Measurements from ENCODE around the gene CDC14A.
"Not testable (repeated sequence)": the region's sequence is repeated elsewhere in the genome, so short reads cannot be mapped to it uniquely, and the experiment has no call there.

CDC14A gene

DNA sequence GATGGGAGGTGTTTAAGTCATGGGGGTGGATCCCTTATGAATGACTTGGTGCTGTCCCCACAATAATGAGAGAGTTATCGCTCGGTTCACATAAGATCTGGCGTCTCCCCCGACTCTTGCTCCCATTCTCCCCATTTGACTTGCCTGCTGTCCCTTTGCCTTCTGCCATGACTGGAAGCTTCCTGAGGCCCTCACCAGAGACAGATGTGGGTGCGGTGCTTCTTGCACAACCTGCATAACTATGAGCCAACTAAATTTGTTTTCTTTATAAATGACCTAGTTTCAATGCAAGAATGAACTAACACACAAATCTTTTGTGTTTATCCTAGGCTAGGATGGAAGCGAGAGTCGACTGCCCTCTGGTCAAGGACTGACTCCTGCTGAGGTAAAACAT, 31.2 kb upstream of the CDC14A start:
- Histone ChIP-seq H3K4me1 (ENCODE audit: control insufficient read depth, insufficient read depth, low read length) (no peaks in the 10 kb centered on the region), H3K9me3 (ENCODE audit: control insufficient read depth, insufficient read depth, low read length) (no peaks in the 10 kb centered on the region)

DNA sequence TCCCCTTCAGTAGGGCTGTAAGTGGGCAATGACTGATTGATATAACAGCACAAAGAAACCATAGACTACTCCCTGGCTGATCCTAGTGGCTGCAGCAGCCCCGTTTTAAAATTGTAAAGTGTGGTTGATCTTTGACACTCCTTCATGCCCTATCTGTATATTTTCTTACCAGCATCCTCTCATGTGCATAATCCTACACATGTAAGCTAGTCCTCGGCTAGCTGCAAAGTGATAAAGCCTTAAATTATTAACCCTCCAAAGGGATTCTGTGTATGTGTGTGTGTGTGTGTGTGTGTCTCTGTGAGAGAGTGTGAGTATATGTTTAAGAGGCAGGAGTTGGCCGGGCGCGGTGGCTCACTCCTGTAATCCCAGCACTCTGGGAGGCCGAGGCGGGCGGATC, 30.8 kb upstream of the CDC14A start:
- Histone ChIP-seq H3K4me1 (ENCODE audit: control insufficient read depth, insufficient read depth, low read length) (no peaks in the 10 kb centered on the region), H3K9me3 (ENCODE audit: control insufficient read depth, insufficient read depth, low read length) (no peaks in the 10 kb centered on the region), H3K36me3 (ENCODE audit: control insufficient read depth, insufficient read depth, low read length) (no peaks in the 10 kb centered on the region), H3K4me3 (ENCODE audit: low read depth, low read length) (no peak overlapping the region), H3K27me3 (ENCODE audit: control insufficient read depth, insufficient read depth, low read length) (no peaks in the 10 kb centered on the region), H3K9ac (ENCODE audit: low read depth, low read length) (no peak overlapping the region)

More for the DNA sequence above, 31.2 kb upstream of the CDC14A start:
- no peaks in the 10 kb centered on the region for H3K27me3 ChIP-seq (ENCODE audit: control insufficient read depth, insufficient read depth, low read length)
- H3K4me3 ChIP-seq (ENCODE audit: low read depth, low read length): no peak overlapping the region
- H3K9ac ChIP-seq (ENCODE audit: low read depth, low read length): no peak overlapping the region
- H3K36me3 ChIP-seq (ENCODE audit: control insufficient read depth, insufficient read depth, low read length): no peaks in the 10 kb centered on the region

DNA sequence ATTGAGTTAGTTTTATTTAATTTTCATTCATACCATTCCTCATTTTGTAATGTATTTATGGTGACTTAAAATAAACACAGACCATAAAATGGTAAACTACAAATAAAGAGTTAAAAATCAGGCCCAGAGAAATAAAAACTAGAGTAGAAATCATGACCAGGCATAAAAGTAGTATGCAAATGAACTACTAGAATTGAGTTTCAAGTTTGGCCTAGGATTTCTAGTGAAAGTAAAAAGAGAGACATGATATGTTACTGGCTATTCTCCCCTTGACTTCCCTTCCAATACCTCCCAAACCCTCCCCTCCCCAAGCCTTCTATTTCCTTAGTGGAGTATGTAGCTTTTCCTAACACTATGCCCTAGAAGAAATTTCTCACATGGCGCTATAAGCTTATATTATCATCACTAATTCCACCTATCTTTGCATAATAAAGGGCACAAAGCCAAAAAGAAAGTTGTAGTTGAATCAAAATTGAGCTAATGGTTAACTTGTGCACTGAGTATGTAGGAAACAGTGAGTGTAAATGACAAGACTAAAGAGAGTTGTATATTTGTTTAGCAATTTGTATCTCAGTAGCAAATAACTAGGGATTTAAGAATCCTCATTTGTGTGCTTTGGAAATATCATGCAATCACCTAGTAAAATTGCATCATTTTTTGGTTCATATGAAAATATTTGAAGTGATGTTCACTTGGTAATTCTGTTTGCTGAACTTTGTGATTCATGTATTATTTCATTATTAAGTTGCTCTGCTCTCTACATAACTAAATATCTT, 29.7 kb upstream of the CDC14A start:
- no peaks in the 10 kb centered on the region for H3K9me3 ChIP-seq (ENCODE audit: control insufficient read depth, insufficient read depth, low read length)
- H3K36me3 ChIP-seq (ENCODE audit: control insufficient read depth, insufficient read depth, low read length): no peaks in the 10 kb centered on the region
- no peaks in the 10 kb centered on the region for H3K4me1 ChIP-seq (ENCODE audit: control insufficient read depth, insufficient read depth, low read length)
- H3K27me3 ChIP-seq (ENCODE audit: control insufficient read depth, insufficient read depth, low read length): no peaks in the 10 kb centered on the region
- no peak overlapping the region for H3K4me3 ChIP-seq (ENCODE audit: low read depth, low read length)
- H3K9ac ChIP-seq (ENCODE audit: low read depth, low read length): no peak overlapping the region

DNA sequence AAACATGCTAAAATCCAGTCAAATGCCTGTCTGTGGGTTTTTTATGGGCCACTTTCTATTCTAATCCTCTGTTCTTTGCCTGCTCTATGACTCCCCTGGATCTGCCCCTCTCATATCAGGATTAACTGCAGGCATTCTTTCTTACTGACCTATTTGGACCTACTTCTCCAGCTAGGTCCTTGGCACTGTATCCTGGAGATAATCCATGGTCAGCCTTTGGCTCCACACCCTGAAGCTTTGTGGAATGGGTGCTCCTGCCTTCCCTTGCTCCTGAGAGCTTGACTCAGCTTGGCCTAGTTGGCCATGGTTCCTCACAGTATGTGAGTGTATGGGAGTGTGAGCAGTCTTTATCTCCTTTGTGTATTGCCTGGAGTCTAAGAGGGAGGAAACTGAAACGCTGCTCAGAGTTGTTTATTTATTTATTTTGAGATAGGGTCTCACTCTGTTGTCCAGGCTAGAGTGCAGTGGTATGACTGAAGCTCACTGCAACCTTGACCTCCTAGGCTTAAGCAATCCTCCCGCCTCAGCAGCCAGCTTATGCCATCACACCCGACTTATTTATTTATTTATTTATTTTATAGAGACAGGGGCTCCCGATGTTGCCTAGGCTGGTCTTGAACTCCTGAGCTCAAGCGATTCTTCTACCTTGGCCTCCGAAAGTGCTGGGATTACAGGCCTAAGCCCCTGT, 28.7 kb upstream of the CDC14A start:
- no peaks in the 10 kb centered on the region for H3K4me1 ChIP-seq (ENCODE audit: control insufficient read depth, insufficient read depth, low read length)
- H3K36me3 ChIP-seq (ENCODE audit: control insufficient read depth, insufficient read depth, low read length): no peaks in the 10 kb centered on the region
- H3K9ac ChIP-seq (ENCODE audit: low read depth, low read length): no peak overlapping the region
- H3K4me3 ChIP-seq (ENCODE audit: low read depth, low read length): no peak overlapping the region
- H3K9me3 ChIP-seq (ENCODE audit: control insufficient read depth, insufficient read depth, low read length): no peaks in the 10 kb centered on the region
- H3K27me3 ChIP-seq (ENCODE audit: control insufficient read depth, insufficient read depth, low read length): no peaks in the 10 kb centered on the region

- no peak overlapping the region for H3K4me3 ChIP-seq (ENCODE audit: low read depth, low read length)
- H3K36me3 ChIP-seq (ENCODE audit: control insufficient read depth, insufficient read depth, low read length): no peaks in the 10 kb centered on the region
- H3K9me3 ChIP-seq (ENCODE audit: control insufficient read depth, insufficient read depth, low read length): no peaks in the 10 kb centered on the region
- H3K9ac ChIP-seq (ENCODE audit: low read depth, low read length): no peak overlapping the region
- H3K27me3 ChIP-seq (ENCODE audit: control insufficient read depth, insufficient read depth, low read length): no peaks in the 10 kb centered on the region
- H3K4me1 ChIP-seq (ENCODE audit: control insufficient read depth, insufficient read depth, low read length): no peaks in the 10 kb centered on the region
Observed at GRCh38 chr1:100325415-100326324, 26.6 kb upstream of the CDC14A start.

DNA sequence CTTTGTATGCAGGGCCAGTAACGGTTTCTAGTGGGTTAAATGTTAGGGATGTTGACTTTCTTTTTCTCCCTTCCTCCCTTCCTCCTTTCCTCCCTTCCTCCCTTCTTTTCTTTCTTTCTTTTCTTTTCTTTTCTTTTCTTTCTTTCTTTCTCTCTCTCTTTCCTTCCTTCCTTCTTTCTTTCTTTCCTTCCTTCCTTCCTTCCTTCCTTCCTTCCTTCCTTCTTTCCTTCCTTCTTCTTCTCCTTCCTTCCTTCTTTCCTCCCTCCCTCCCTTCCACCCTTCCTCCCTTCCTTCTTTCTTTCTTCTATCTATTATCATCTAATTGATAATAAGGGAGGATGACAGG, 26.0 kb upstream of the CDC14A start:
- H3K4me3 ChIP-seq (ENCODE audit: low read depth, low read length); H3K9ac ChIP-seq (ENCODE audit: low read depth, low read length); H3K27me3 ChIP-seq (ENCODE audit: control insufficient read depth, insufficient read depth, low read length); H3K9me3 ChIP-seq (ENCODE audit: control insufficient read depth, insufficient read depth, low read length); H3K4me1 ChIP-seq (ENCODE audit: control insufficient read depth, insufficient read depth, low read length); H3K36me3 ChIP-seq (ENCODE audit: control insufficient read depth, insufficient read depth, low read length): not testable (repeated sequence)

- H3K27me3 ChIP-seq (ENCODE audit: control insufficient read depth, insufficient read depth, low read length): no peaks in the 10 kb centered on the region
- no peak overlapping the region for H3K4me3 ChIP-seq (ENCODE audit: low read depth, low read length)
- no peaks in the 10 kb centered on the region for H3K36me3 ChIP-seq (ENCODE audit: control insufficient read depth, insufficient read depth, low read length)
- no peaks in the 10 kb centered on the region for H3K4me1 ChIP-seq (ENCODE audit: control insufficient read depth, insufficient read depth, low read length)
- no peaks in the 10 kb centered on the region for H3K9me3 ChIP-seq (ENCODE audit: control insufficient read depth, insufficient read depth, low read length)
- no peak overlapping the region for H3K9ac ChIP-seq (ENCODE audit: low read depth, low read length)
Observed at GRCh38 chr1:100328133-100328532, 24.2 kb upstream of the CDC14A start.

GRCh38 chr1:100331146-100331545, 21.2 kb upstream of the CDC14A start:
- H3K4me3 ChIP-seq (ENCODE audit: low read depth, low read length); H3K4me1 ChIP-seq (ENCODE audit: control insufficient read depth, insufficient read depth, low read length); H3K27me3 ChIP-seq (ENCODE audit: control insufficient read depth, insufficient read depth, low read length); H3K9ac ChIP-seq (ENCODE audit: low read depth, low read length); H3K36me3 ChIP-seq (ENCODE audit: control insufficient read depth, insufficient read depth, low read length); H3K9me3 ChIP-seq (ENCODE audit: control insufficient read depth, insufficient read depth, low read length): not testable (repeated sequence)

DNA sequence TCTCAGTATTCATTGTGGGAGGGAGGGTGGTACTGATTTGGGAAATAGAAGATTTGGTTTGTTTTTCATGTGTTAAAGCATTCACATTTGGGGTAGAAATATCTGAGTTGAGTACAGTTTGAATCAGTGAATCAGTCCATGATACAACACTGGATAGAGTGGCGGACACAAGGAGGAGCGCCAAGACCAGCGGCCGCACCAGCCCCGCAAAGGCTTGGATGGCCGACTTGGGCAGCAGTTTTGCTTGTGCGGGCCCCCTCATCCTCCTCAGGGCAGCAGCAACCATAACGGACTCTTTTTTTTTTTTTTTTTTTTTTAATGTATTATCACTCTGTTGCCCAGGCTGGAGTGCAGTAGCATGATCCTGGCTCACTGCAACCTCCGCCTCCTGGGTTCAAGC, 20.0 kb upstream of the CDC14A start:
- H3K27me3 ChIP-seq (ENCODE audit: control insufficient read depth, insufficient read depth, low read length): no peaks in the 10 kb centered on the region
- no peaks in the 10 kb centered on the region for H3K4me1 ChIP-seq (ENCODE audit: control insufficient read depth, insufficient read depth, low read length)
- H3K36me3 ChIP-seq (ENCODE audit: control insufficient read depth, insufficient read depth, low read length): no peaks in the 10 kb centered on the region
- no peaks in the 10 kb centered on the region for H3K9me3 ChIP-seq (ENCODE audit: control insufficient read depth, insufficient read depth, low read length)
- no peak overlapping the region for H3K9ac ChIP-seq (ENCODE audit: low read depth, low read length)
- no peak overlapping the region for H3K4me3 ChIP-seq (ENCODE audit: low read depth, low read length)

- no peak overlapping the region for H3K9ac ChIP-seq (ENCODE audit: low read depth, low read length)
- no peak overlapping the region for H3K4me3 ChIP-seq (ENCODE audit: low read depth, low read length)
- H3K9me3 ChIP-seq (ENCODE audit: control insufficient read depth, insufficient read depth, low read length): no peaks in the 10 kb centered on the region
- H3K4me1 ChIP-seq (ENCODE audit: control insufficient read depth, insufficient read depth, low read length): no peaks in the 10 kb centered on the region
- H3K36me3 ChIP-seq (ENCODE audit: control insufficient read depth, insufficient read depth, low read length): no peaks in the 10 kb centered on the region
- H3K27me3 ChIP-seq (ENCODE audit: control insufficient read depth, insufficient read depth, low read length): no peaks in the 10 kb centered on the region
Observed at GRCh38 chr1:100335436-100335835, 16.9 kb upstream of the CDC14A start.

DNA sequence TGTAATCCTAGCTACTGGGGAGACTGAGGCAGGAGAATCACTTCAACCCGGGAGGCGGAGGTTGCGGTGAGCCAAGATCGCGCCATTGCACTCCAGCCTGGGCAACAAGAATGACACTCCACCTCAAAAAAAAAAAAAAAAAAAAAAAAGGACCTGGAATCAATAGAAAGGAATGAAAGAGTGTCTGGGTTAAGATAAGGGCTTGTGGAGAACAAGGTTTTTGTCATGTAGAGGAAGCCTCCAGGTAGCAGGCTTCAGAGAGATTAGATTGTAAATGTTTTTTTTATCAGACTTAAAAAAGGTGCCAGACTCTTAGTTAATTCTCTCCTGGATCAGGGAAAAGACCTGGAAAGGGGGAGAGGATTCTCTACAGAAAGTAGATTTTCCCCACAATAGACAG, 14.4 kb upstream of the CDC14A start:
- H3K4me3 ChIP-seq (ENCODE audit: low read depth, low read length); H3K4me1 ChIP-seq (ENCODE audit: control insufficient read depth, insufficient read depth, low read length); H3K9me3 ChIP-seq (ENCODE audit: control insufficient read depth, insufficient read depth, low read length); H3K27me3 ChIP-seq (ENCODE audit: control insufficient read depth, insufficient read depth, low read length); H3K9ac ChIP-seq (ENCODE audit: low read depth, low read length); H3K36me3 ChIP-seq (ENCODE audit: control insufficient read depth, insufficient read depth, low read length): not testable (repeated sequence)

GRCh38 chr1:100339735-100340134, 12.6 kb upstream of the CDC14A start:
- H3K4me3 ChIP-seq (ENCODE audit: low read depth, low read length); H3K36me3 ChIP-seq (ENCODE audit: control insufficient read depth, insufficient read depth, low read length); H3K4me1 ChIP-seq (ENCODE audit: control insufficient read depth, insufficient read depth, low read length); H3K9ac ChIP-seq (ENCODE audit: low read depth, low read length); H3K9me3 ChIP-seq (ENCODE audit: control insufficient read depth, insufficient read depth, low read length); H3K27me3 ChIP-seq (ENCODE audit: control insufficient read depth, insufficient read depth, low read length): not testable (repeated sequence)
